Fibroblast of lung (primary cell): ENCODE results near the gene DDB1. TPM values are rescaled to one million over a fixed set of nuclear protein-coding genes. Genes with fewer than 3 reads are reported as not detected.
A peak's percentile ranks its signal among the peaks of the same experiment; 100 is the strongest.

ENCODE experiments used
- DNase-seq, 2 donors: peaks; one replicate each; pipeline versions ENCODE4 v3.0.0 to v3.0.0-alpha.2; 2010; ENCODE audit warnings: low read depth in 2 of 2
- H2AFZ ChIP-seq: 2 replicates; pipeline ENCODE4 v1.5.1; 2012; ENCODE audit warnings: low read length, control low read depth, inconsistent platforms
- H3K27ac ChIP-seq: 2 replicates; pipeline ENCODE4 v1.5.1; 2011; ENCODE audit warnings: low read length, control low read depth; ENCODE audit not compliant: insufficient read depth
- H3K27me3 ChIP-seq: 2 replicates; pipeline ENCODE4 v1.5.1; 2011; ENCODE audit warnings: mild to moderate bottlenecking, low read length; ENCODE audit not compliant: control insufficient read depth, insufficient read depth
- H3K36me3 ChIP-seq: 2 replicates; pipeline ENCODE4 v1.5.1; 2011; ENCODE audit warnings: low read length; ENCODE audit not compliant: control insufficient read depth, insufficient read depth
- H3K4me1 ChIP-seq: 2 replicates; pipeline ENCODE4 v1.5.1; 2011; ENCODE audit warnings: low read length; ENCODE audit not compliant: control insufficient read depth, insufficient read depth; ENCODE audit errors: extremely low read depth
- H3K4me2 ChIP-seq: 2 replicates; pipeline ENCODE4 v1.5.1; 2011; ENCODE audit warnings: low read length, control low read depth; ENCODE audit not compliant: insufficient read depth; ENCODE audit errors: extremely low read depth
- H3K4me3 ChIP-seq, 4 experiments: fragments of 200-600 bp in 1 of 4; sonication (generic) in 1 of 4; replicated peaks in 1 of 4; 2 replicates each; pipeline ENCODE4 v1.5.1; 2011 to 2016; ENCODE audit warnings: low read length in 4 of 4, low read depth in 3 of 4, mild to moderate bottlenecking in 3 of 4, control low read depth in 2 of 4, inconsistent platforms in 1 of 4, mixed read lengths in 1 of 4; ENCODE audit not compliant: insufficient read depth in 1 of 4; ENCODE audit errors: control extremely low read depth in 1 of 4
- H3K79me2 ChIP-seq: 2 replicates; pipeline ENCODE4 v1.5.1; 2012; ENCODE audit warnings: mild to moderate bottlenecking, low read length, inconsistent platforms; ENCODE audit not compliant: control insufficient read depth, insufficient read depth
- H3K9ac ChIP-seq: 2 replicates; pipeline ENCODE4 v1.5.1; 2011; ENCODE audit warnings: mild to moderate bottlenecking, low read length, control low read depth; ENCODE audit not compliant: insufficient read depth
- H3K9me3 ChIP-seq: 2 replicates; pipeline ENCODE4 v1.5.1; 2012; ENCODE audit warnings: low read depth, low read length; ENCODE audit not compliant: control insufficient read depth, insufficient read depth
- H4K20me1 ChIP-seq: 2 replicates; pipeline ENCODE4 v1.5.1; 2011; ENCODE audit warnings: low read length; ENCODE audit not compliant: control insufficient read depth, insufficient read depth; ENCODE audit errors: extremely low read depth
- EZH2 ChIP-seq: IDR thresholded peaks from 2 replicates; pipeline ENCODE4 v1.5.1; 2012; ENCODE audit warnings: low read length, control low read depth, mild to moderate bottlenecking; ENCODE audit errors: missing control alignments
- polyA plus RNA-seq, 2 donors: library from polyadenylated mRNA; depleted of rRNA in 1 of 2; stranded (reverse) in 1 of 2; unstranded in 1 of 2; fragments of >200 nt; gene quantifications; 2 replicates each; pipeline ENCODE4 v1.2.1, GENCODE V29; 2011 to 2012; ENCODE audit warnings: missing spikeins in 1 of 2
- total RNA-seq: library from RNA; depleted of rRNA; stranded (reverse); fragments of >200 nt; gene quantifications from 2 replicates; pipeline ENCODE4 v1.2.1, GENCODE V29; 2014
- TF ChIP-seq, protein P1 (sequence below), 2 donors: IDR thresholded peaks in 1 of 2; conservative IDR thresholded peaks in 1 of 2; 1 replicate in 1 of 2; 2 replicates in 1 of 2; pipeline ENCODE4 v1.5.1; 2011 to 2012; ENCODE audit warnings: low read length in 2 of 2, control low read depth in 1 of 2, inconsistent platforms in 1 of 2, low read depth in 1 of 2, mild to moderate bottlenecking in 1 of 2

DDB1 gene
- total and polyA plus RNA-seq, 2 donors (not counting 1 experiment from before 2014, with no cell fraction given): 282 to 298 TPM

DNA sequence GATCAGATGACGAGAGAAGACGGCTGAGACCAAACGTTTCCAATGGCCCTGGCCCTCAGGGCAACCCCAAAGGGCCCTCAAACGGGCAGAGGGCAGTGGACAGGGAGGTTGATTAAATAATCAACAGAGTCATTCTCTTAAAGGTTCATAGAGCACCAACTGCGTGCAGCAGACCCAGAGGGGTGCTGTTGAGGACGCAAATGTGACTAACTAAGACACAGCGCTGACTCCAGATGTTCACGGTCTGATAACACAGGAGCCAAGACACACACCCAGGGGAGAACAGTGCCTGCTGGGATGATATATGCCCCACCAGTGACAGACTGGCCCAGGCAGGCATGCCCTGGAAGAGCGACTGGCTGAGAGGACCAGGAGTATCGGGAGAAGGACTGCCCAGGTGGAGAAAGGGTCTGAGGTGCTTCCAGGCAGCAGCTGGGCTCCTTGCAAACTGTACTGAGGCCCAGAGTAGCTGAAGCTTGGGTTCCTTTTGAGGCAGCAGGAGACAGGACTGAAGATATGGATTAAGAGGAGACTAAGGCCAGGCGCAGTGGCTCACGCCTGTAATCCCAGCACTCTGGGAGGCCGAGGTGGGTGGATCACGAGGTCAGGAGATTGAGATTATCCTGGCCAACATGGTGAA, 45.4 kb downstream of the DDB1 start:
- Histone ChIP-seq H3K9me3 (no peaks in the 10 kb centered on the region), H3K79me2 (no peaks in the 10 kb centered on the region)

GRCh38 chr11:61283613-61284012, 49.3 kb downstream of the DDB1 start:
- Histone ChIP-seq H3K9me3 (no peaks in the 10 kb centered on the region), H3K4me2 (no peak overlapping the region), H2AFZ (no peak overlapping the region), H3K9ac (no peak overlapping the region), H4K20me1 (no peaks in the 10 kb centered on the region), H3K36me3 (no peaks in the 10 kb centered on the region), H3K27ac (no peak overlapping the region), H3K4me3 (no peak overlapping the region), H3K27me3 (no peaks in the 10 kb centered on the region), H3K79me2 (no peaks in the 10 kb centered on the region), H3K4me1 (no peaks in the 10 kb centered on the region)
- TF ChIP-seq EZH2: no peak
- no peak for DNase-seq

More for the DNA sequence above, 45.4 kb downstream of the DDB1 start:
- H3K36me3 ChIP-seq: no peaks in the 10 kb centered on the region
- no peak for DNase-seq
- no peaks in the 10 kb centered on the region for H4K20me1 ChIP-seq
- no peak overlapping the region for H2AFZ ChIP-seq
- no peak overlapping the region for H3K4me2 ChIP-seq
- H3K9ac ChIP-seq: no peak overlapping the region
- H3K27me3 ChIP-seq: no peaks in the 10 kb centered on the region
- TF ChIP-seq, protein P1, sequence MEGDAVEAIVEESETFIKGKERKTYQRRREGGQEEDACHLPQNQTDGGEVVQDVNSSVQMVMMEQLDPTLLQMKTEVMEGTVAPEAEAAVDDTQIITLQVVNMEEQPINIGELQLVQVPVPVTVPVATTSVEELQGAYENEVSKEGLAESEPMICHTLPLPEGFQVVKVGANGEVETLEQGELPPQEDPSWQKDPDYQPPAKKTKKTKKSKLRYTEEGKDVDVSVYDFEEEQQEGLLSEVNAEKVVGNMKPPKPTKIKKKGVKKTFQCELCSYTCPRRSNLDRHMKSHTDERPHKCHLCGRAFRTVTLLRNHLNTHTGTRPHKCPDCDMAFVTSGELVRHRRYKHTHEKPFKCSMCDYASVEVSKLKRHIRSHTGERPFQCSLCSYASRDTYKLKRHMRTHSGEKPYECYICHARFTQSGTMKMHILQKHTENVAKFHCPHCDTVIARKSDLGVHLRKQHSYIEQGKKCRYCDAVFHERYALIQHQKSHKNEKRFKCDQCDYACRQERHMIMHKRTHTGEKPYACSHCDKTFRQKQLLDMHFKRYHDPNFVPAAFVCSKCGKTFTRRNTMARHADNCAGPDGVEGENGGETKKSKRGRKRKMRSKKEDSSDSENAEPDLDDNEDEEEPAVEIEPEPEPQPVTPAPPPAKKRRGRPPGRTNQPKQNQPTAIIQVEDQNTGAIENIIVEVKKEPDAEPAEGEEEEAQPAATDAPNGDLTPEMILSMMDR (conservative IDR thresholded peaks at IDR 0.05 in 1 of 2, IDR thresholded peaks at IDR 0.05 in 1 of 2; ENCODE audit: low read depth in 1 of 2, low read length in 2 of 2): no peak
- no peak for TF ChIP-seq EZH2
- H3K4me1 ChIP-seq: no peaks in the 10 kb centered on the region
- no peak overlapping the region for H3K4me3 ChIP-seq
- H3K27ac ChIP-seq: no peak overlapping the region

GRCh38 chr11:61281581-61282250, 51.2 kb downstream of the DDB1 start:
- no peak overlapping the region for H3K4me3 ChIP-seq
- TF ChIP-seq EZH2: no peak
- TF ChIP-seq, protein P1 (conservative IDR thresholded peaks at IDR 0.05 in 1 of 2, IDR thresholded peaks at IDR 0.05 in 1 of 2; ENCODE audit: low read depth in 1 of 2, low read length in 2 of 2): no peak
- no peaks in the 10 kb centered on the region for H3K27me3 ChIP-seq
- no peaks in the 10 kb centered on the region for H3K79me2 ChIP-seq
- H4K20me1 ChIP-seq: no peaks in the 10 kb centered on the region
- peak; percentile 22 to 24 for DNase-seq
- no peak overlapping the region for H3K9ac ChIP-seq
- H2AFZ ChIP-seq: peak overlapping the region; percentile 4
- H3K4me2 ChIP-seq: no peak overlapping the region
- H3K4me1 ChIP-seq: no peaks in the 10 kb centered on the region
- H3K36me3 ChIP-seq: no peaks in the 10 kb centered on the region
- no peak overlapping the region for H3K27ac ChIP-seq
- H3K9me3 ChIP-seq: no peaks in the 10 kb centered on the region
